Measurements from ENCODE around the gene FCSK. TPM values are rescaled to one million over a fixed set of nuclear protein-coding genes. Genes with fewer than 3 reads are reported as not detected.
"Not testable (repeated sequence)": the region's sequence is repeated elsewhere in the genome, so short reads cannot be mapped to it uniquely, and the experiment has no call there.

FCSK gene
- total and polyA plus RNA-seq, 4 donors = 7.3 to 20.4 (median 15.7) TPM

DNA sequence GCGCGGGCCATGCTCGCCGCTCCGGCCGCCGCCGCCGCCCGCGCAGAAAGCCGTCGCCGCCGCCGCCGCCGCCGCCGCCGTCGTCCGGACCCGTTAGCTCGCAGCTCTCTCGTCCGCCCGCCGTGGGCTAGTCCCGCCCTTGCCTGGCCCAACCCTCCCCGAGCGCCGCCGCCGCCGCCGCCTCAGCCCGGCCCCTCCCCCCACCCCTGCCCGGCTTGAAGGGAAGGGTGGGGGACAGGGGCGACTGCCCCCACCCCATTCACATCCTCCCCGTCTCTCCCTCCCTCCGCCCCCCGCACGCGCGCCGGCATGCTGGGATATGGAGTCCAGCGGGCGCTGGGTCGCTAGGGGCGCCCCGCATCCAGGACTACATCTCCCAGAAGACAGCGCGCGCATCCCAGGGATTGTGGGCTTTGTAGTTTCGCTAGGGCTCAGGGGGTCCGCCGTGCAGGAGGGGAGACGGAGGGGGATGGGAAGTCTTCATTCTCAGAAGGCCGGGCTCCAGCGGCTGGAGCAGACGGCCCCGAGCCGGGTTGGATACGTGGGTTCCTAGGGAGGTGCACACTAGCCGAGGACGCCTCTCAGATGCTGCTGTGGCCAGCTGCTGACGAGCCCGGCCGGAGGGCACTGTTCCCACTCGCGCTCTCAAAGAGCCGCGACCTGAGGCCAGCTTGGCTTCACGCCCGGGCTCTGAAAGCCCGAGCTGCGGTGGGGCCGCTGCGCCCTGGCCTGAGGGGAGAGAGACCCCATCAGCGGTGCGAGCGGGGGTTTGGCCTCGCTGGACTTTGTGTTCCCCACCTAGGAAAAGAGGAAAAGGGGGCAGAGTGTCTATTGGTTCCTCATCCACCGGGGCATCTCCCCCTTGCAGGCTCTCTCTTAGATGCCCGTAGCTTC lies 15.2 kb upstream of the FCSK start, which contains the start of gene ST3GAL2:
Gene ST3GAL2, minus strand, starts transcription at position 132 of the 894 bp plus-strand sequence. CDS start 40,570 bp downstream, outside the sequence.
- peak within 1 kb of the TSS; percentile 81 for H3K4me3 ChIP-seq (ENCODE audit: low read depth, low read length)
- peak within 1 kb of the TSS; percentile 90 for H3K27ac ChIP-seq (ENCODE audit: low read depth, low read length)
- DNase-seq (ENCODE audit: low read depth in 4 of 6, low spot score in 6 of 6) = peak; percentile 92 to 99 (median 98)
- peaks cover 12% of the 10 kb centered on the region for H3K36me3 ChIP-seq (ENCODE audit: control insufficient read depth, insufficient read depth, low read length)
- no peaks in the 10 kb centered on the region for H3K9me3 ChIP-seq (ENCODE audit: control insufficient read depth, insufficient read depth, low read length)
- H3K4me1 ChIP-seq (ENCODE audit: control insufficient read depth, insufficient read depth, low read length) = peaks cover 28% of the 10 kb centered on the region
- H3K27me3 ChIP-seq (ENCODE audit: control insufficient read depth, insufficient read depth, low read length) = no peaks in the 10 kb centered on the region
- 0% methylated on average over 60 of the region's 86 CpGs for WGBS (ENCODE audit: insufficient coverage)

- DNase-seq (ENCODE audit: low read depth in 4 of 6, low spot score in 6 of 6) = no peak
- Histone ChIP-seq H3K36me3 (ENCODE audit: control insufficient read depth, insufficient read depth, low read length) (peaks cover 3% of the 10 kb centered on the region), H3K4me3 (ENCODE audit: low read depth, low read length) (no peak overlapping the region), H3K27me3 (ENCODE audit: control insufficient read depth, insufficient read depth, low read length) (no peaks in the 10 kb centered on the region), H3K27ac (ENCODE audit: low read depth, low read length) (no peak overlapping the region), H3K9me3 (ENCODE audit: control insufficient read depth, insufficient read depth, low read length) (no peaks in the 10 kb centered on the region), H3K4me1 (ENCODE audit: control insufficient read depth, insufficient read depth, low read length) (peaks cover 28% of the 10 kb centered on the region)
- WGBS (ENCODE audit: insufficient coverage) = 86% methylated on average over 10 of the region's 11 CpGs
Measured at GRCh38 chr16:70440009-70440692, 14.2 kb upstream of the FCSK start.

DNA sequence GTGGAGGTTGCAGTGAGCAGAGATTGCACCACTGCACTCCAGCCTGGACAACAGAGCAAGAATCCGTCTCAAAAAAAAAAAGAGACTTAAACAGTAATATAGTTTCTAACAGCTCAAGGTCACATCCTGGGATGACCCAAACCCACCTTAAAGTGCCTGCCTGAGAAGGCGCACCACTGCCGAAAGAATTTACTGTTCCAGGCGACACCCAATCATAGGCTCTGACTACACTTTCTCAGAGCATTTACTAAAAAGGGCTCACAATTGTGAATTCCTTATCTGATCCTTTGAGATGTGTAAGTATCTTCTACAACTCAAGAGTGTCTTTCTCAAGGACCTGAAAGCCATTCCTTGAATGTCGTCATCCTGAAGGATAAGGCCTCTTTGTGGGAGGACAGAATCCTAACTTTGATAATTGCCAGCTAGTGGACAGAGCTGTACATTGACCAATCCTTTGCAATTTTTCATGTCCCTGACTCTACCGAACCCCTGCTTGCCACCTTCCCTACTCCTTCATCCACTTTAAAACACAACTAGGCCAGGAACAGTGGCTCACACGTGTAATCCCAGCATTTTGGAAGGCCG lies 12.9 kb upstream of the FCSK start:
- no peak for DNase-seq (ENCODE audit: low read depth in 4 of 6, low spot score in 6 of 6)
- Histone ChIP-seq H3K27ac (ENCODE audit: low read depth, low read length) (no peak overlapping the region), H3K36me3 (ENCODE audit: control insufficient read depth, insufficient read depth, low read length) (peaks cover 3% of the 10 kb centered on the region), H3K9me3 (ENCODE audit: control insufficient read depth, insufficient read depth, low read length) (no peaks in the 10 kb centered on the region), H3K4me3 (ENCODE audit: low read depth, low read length) (no peak overlapping the region), H3K4me1 (ENCODE audit: control insufficient read depth, insufficient read depth, low read length) (peaks cover 28% of the 10 kb centered on the region), H3K27me3 (ENCODE audit: control insufficient read depth, insufficient read depth, low read length) (no peaks in the 10 kb centered on the region)
- 86% methylated on average over 8 of the region's 8 CpGs for WGBS (ENCODE audit: insufficient coverage)

DNA sequence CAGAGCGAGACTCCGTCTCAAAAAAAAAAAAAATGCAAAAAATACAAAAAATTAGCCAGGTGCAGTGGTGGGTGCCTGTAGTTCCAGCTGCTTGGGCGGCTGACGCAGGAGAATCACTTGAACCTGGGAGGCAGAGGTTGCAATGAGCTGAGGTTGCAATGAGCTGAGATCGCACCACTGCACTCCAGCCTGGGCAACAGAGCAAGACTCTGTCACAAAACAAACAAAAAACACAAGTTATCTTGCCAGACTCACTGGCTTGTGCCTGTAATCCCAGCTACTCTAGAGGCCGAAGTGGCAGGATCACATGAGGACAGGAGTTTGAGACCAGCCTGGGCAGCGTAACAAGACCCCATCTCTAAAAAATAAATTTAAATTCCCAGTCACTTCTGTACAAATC lies 12.1 kb upstream of the FCSK start:
- H3K27me3 ChIP-seq (ENCODE audit: control insufficient read depth, insufficient read depth, low read length) = no peaks in the 10 kb centered on the region
- no peak overlapping the region for H3K27ac ChIP-seq (ENCODE audit: low read depth, low read length)
- peaks cover 3% of the 10 kb centered on the region for H3K36me3 ChIP-seq (ENCODE audit: control insufficient read depth, insufficient read depth, low read length)
- DNase-seq (ENCODE audit: low read depth in 4 of 6, low spot score in 6 of 6) = no peak
- H3K9me3 ChIP-seq (ENCODE audit: control insufficient read depth, insufficient read depth, low read length) = no peaks in the 10 kb centered on the region
- no peak overlapping the region for H3K4me3 ChIP-seq (ENCODE audit: low read depth, low read length)
- WGBS (ENCODE audit: insufficient coverage) = 86% methylated on average over 5 of the region's 7 CpGs
- peaks cover 21% of the 10 kb centered on the region for H3K4me1 ChIP-seq (ENCODE audit: control insufficient read depth, insufficient read depth, low read length)

DNA sequence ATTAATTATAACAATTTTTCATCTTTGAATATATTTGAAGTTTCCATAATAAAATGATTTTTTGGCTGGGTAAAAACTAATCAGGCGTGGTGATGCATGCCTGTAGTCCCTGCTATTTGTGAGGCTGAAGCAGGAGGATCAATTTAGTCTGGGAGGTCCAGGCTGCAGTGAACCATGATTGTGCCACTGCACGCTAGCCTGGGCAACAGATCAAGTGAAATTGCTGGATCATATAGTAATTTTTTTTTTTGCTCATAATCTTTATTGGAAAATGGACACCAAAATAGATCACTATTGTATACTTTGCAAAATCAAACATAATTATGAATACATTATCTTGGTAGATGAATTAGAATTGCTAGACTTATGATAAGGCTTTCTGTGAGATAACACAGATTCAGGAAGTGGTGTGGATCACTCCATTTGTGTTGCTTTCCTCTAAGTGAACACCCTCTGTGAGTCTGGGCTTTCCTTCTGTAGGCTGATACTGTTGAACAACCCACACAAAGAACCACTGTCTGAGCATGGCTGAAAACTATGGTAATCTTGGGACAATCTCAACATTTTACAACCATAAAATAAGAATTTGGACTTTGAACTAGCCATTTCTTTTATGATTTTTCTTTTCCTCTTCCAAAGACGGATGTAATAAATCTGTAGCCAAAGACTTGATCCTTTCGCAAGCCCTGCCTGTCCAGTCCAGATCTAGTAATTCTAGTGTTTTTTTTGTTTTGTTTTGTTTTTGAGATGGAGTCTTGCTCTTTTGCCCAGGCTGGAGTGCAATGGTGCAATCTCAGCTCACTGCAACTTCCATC lies 9.9 kb upstream of the FCSK start:
- peaks cover 7% of the 10 kb centered on the region for H3K4me1 ChIP-seq (ENCODE audit: control insufficient read depth, insufficient read depth, low read length)
- no peak for DNase-seq (ENCODE audit: low read depth in 4 of 6, low spot score in 6 of 6)
- no peak overlapping the region for H3K4me3 ChIP-seq (ENCODE audit: low read depth, low read length)
- WGBS (ENCODE audit: insufficient coverage) = no CpG with 5 or more reads among the region's 4 CpGs
- peak overlapping the region; percentile 10 for H3K27ac ChIP-seq (ENCODE audit: low read depth, low read length)
- H3K36me3 ChIP-seq (ENCODE audit: control insufficient read depth, insufficient read depth, low read length) = peaks cover 1% of the 10 kb centered on the region
- no peaks in the 10 kb centered on the region for H3K9me3 ChIP-seq (ENCODE audit: control insufficient read depth, insufficient read depth, low read length)
- no peaks in the 10 kb centered on the region for H3K27me3 ChIP-seq (ENCODE audit: control insufficient read depth, insufficient read depth, low read length)

- Histone ChIP-seq H3K27me3 (ENCODE audit: control insufficient read depth, insufficient read depth, low read length) (no peaks in the 10 kb centered on the region), H3K36me3 (ENCODE audit: control insufficient read depth, insufficient read depth, low read length) (no peaks in the 10 kb centered on the region), H3K27ac (ENCODE audit: low read depth, low read length) (no peak overlapping the region), H3K4me3 (ENCODE audit: low read depth, low read length) (no peak overlapping the region), H3K4me1 (ENCODE audit: control insufficient read depth, insufficient read depth, low read length) (no peaks in the 10 kb centered on the region), H3K9me3 (ENCODE audit: control insufficient read depth, insufficient read depth, low read length) (no peaks in the 10 kb centered on the region)
- WGBS (ENCODE audit: insufficient coverage) = 95% methylated on average over 5 of the region's 6 CpGs
- DNase-seq (ENCODE audit: low read depth in 4 of 6, low spot score in 6 of 6) = no peak
Measured at GRCh38 chr16:70448075-70448474, 6.3 kb upstream of the FCSK start.

DNA sequence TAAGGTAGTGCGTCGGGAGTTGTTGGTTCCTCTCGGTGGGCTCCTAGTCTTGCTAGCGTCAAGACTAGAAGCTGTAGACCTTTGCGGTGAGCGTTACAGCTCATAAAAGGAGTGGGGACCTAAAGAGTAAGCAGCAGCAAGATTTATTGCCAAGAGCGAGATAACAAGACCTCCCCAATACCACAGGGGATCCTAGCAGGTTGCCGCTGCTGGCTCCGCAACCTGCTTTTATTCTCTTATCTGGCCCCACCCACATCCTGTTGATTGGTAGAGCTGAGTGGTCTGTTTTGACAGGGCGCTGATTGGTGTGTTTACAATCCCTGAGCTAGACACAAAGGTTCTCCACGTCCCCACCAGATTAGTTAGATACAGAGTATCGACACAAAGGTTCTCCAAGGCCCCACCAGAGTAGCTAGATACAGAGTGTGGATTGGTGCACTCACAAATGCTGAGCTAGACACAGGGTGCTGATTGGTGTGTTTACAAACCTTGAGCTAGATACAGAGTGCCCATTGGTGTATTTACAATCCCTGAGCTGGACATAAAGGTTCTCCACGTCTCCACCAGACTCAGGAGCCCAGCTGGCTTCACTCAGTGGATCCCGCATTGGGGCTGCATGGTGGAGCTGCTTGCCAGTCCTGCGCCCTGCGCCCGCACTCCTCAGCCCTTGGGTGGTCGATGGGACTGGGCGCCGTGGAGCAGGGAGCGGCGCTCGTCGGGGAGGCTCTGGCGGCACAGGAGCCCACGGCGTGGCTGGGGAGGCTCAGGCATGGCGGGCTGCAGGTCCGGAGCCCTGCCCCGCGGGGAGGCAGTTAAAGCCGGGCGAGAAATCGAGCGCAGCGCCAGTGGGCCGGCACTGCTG lies 4.0 kb upstream of the FCSK start:
- H3K27ac ChIP-seq (ENCODE audit: low read depth, low read length); H3K4me3 ChIP-seq (ENCODE audit: low read depth, low read length); H3K4me1 ChIP-seq (ENCODE audit: control insufficient read depth, insufficient read depth, low read length); H3K9me3 ChIP-seq (ENCODE audit: control insufficient read depth, insufficient read depth, low read length); H3K27me3 ChIP-seq (ENCODE audit: control insufficient read depth, insufficient read depth, low read length); H3K36me3 ChIP-seq (ENCODE audit: control insufficient read depth, insufficient read depth, low read length); DNase-seq (ENCODE audit: low read depth in 4 of 6, low spot score in 6 of 6): not testable (repeated sequence)
- 60% methylated on average over 29 of the region's 37 CpGs for WGBS (ENCODE audit: insufficient coverage)

- H3K4me3 ChIP-seq (ENCODE audit: low read depth, low read length); DNase-seq (ENCODE audit: low read depth in 4 of 6, low spot score in 6 of 6); H3K27me3 ChIP-seq (ENCODE audit: control insufficient read depth, insufficient read depth, low read length); H3K36me3 ChIP-seq (ENCODE audit: control insufficient read depth, insufficient read depth, low read length); H3K9me3 ChIP-seq (ENCODE audit: control insufficient read depth, insufficient read depth, low read length); H3K27ac ChIP-seq (ENCODE audit: low read depth, low read length): not testable (repeated sequence)
- WGBS (ENCODE audit: insufficient coverage) = 22% methylated on average over 19 of the region's 25 CpGs
- H3K4me1 ChIP-seq (ENCODE audit: control insufficient read depth, insufficient read depth, low read length) = peaks cover 14% of the 10 kb centered on the region
Measured at GRCh38 chr16:70451004-70451340, 3.4 kb upstream of the FCSK start.

Measured in spinal cord (tissue), 10 donors.